HepG2 (cell line): ENCODE measurements around the gene RABGGTB. TPM values are rescaled to one million over a fixed set of nuclear protein-coding genes. Genes with fewer than 3 reads are reported as not detected.

Experiments
- ATAC-seq: fragments of 200-7000 bp; cut with Tn5 transposase; 3 replicates; pipeline ENCODE4 v1.9.1; 2020; ENCODE audit warnings: mild to moderate bottlenecking, moderate library complexity
- BruUV-seq: library from RNA; stranded (reverse); fragments of 400-500 nt; replicated peaks from 2 replicates; lab custom pipeline; 2021; lab: Mats Ljungman, UMichigan
- CTCF ChIA-PET: fragments of 300-600 bp; formaldehyde crosslinking; extraction: SDS; loops from one replicate; lab custom pipeline; 2021; ENCODE audit warnings: low total read pairs, inconsistent platforms, low intra/inter-chr PET ratio; lab: Yijun Ruan, JAX
- POLR2A ChIA-PET: fragments of 350-600 bp; sonication (Branson Sonifier 250); formaldehyde crosslinking; loops from one replicate; lab custom pipeline; 2020; ENCODE audit warnings: antibody characterized with exemption, inconsistent platforms; lab: Yijun Ruan, JAX
- DNase-seq: peaks from one replicate; pipeline ENCODE4 v3.0.0-alpha.2; 2015; ENCODE audit warnings: low spot score
- FAIRE-seq: peaks from 3 replicates; lab custom pipeline; 2011; peaks lifted over from hg19 to GRCh38; lab: Jason Lieb, UNC
- H2AFZ ChIP-seq: one replicate; pipeline ENCODE4 v1.6.1; 2011; ENCODE audit warnings: low read length, inconsistent platforms
- H3K27ac ChIP-seq: fragments of 300-600 bp; 3 replicates; pipeline ENCODE4 v1.8.0; 2011; ENCODE audit warnings: mixed run types, mild to moderate bottlenecking, mixed read lengths, low read length, inconsistent platforms; ENCODE audit not compliant: insufficient read depth; ENCODE audit errors: extremely low read length
- H3K27me3 ChIP-seq, 2 experiments: fragments of 200-600 bp in 1 of 2; 2 replicates in 1 of 2; 3 replicates in 1 of 2; pipeline versions ENCODE4 v1.6.0 to v1.8.0; 2011; ENCODE audit warnings: low read length in 2 of 2, mild to moderate bottlenecking in 2 of 2, moderate library complexity in 2 of 2, inconsistent platforms in 1 of 2; ENCODE audit not compliant: insufficient read depth in 2 of 2, control insufficient read depth in 1 of 2
- H3K36me3 ChIP-seq, 2 experiments: fragments of 200-600 bp in 1 of 2; replicated peaks in 1 of 2; 2 replicates in 1 of 2; 3 replicates in 1 of 2; pipeline versions ENCODE4 v1.5.1 to v1.8.0; 2011; ENCODE audit warnings: low read length in 2 of 2, inconsistent platforms in 1 of 2; ENCODE audit not compliant: insufficient read depth in 2 of 2, control insufficient read depth in 1 of 2
- H3K4me1 ChIP-seq: 2 replicates; pipeline ENCODE4 v1.5.1; 2012; ENCODE audit warnings: low read length, inconsistent platforms; ENCODE audit not compliant: insufficient read depth
- H3K4me2 ChIP-seq: 2 replicates; pipeline ENCODE4 v1.6.0; 2011; ENCODE audit warnings: low read depth, low read length, inconsistent platforms
- H3K4me3 ChIP-seq, 3 experiments: fragments of 200-600 bp in 1 of 3; sonication (generic), shearing (Covaris generic) in 1 of 3; replicated peaks in 1 of 3; 2 replicates each; pipeline ENCODE4 v1.5.1; 2011 to 2016; ENCODE audit warnings: low read length in 3 of 3, inconsistent platforms in 2 of 3, low read depth in 2 of 3, mild to moderate bottlenecking in 2 of 3, control low read depth in 1 of 3, mixed read lengths in 1 of 3; ENCODE audit not compliant: insufficient read depth in 1 of 3
- H3K79me2 ChIP-seq: one replicate; pipeline ENCODE4 v1.6.1; 2011; ENCODE audit warnings: low read length, inconsistent platforms; ENCODE audit not compliant: insufficient read depth
- H3K9ac ChIP-seq: 2 replicates; pipeline ENCODE4 v1.6.0; 2011; ENCODE audit warnings: mild to moderate bottlenecking, low read depth, low read length, inconsistent platforms; ENCODE audit not compliant: insufficient read depth
- H3K9me3 ChIP-seq: 2 replicates; pipeline ENCODE4 v1.5.1; 2012; ENCODE audit warnings: mild to moderate bottlenecking, low read length
- H4K20me1 ChIP-seq: 2 replicates; pipeline ENCODE4 v1.6.0; 2011; ENCODE audit warnings: inconsistent platforms, mild to moderate bottlenecking, low read length, moderate library complexity; ENCODE audit not compliant: insufficient read depth
- CCDC6 ChIP-seq: sonication (generic); formaldehyde crosslinking; IDR thresholded peaks from 2 replicates; pipeline ENCODE4 v1.8.1; 2022; ENCODE audit warnings: mild to moderate bottlenecking, missing genetic modification reagents, moderate library complexity
- HNRNPL ChIP-seq: fragments of 200-400 bp; formaldehyde crosslinking; IDR thresholded peaks from 2 replicates; pipeline ENCODE4 v1.6.1; 2017; ENCODE audit warnings: mild to moderate bottlenecking, low read depth, low read length
- JUN ChIP-seq: sonication (generic); formaldehyde crosslinking; IDR thresholded peaks from 2 replicates; pipeline ENCODE4 v1.4.0; 2020; ENCODE audit warnings: mild to moderate bottlenecking, missing genetic modification reagents
- NFRKB ChIP-seq: fragments of 450-650 bp; IDR thresholded peaks from 2 replicates; pipeline ENCODE4 v1.6.1; 2017
- ZC3H4 ChIP-seq: sonication (generic); formaldehyde crosslinking; IDR thresholded peaks from 2 replicates; pipeline ENCODE4 v1.4.0; 2020; ENCODE audit warnings: missing genetic modification reagents, borderline replicate concordance
- ZNF18 ChIP-seq: sonication (generic); formaldehyde crosslinking; IDR thresholded peaks from 2 replicates; pipeline ENCODE4 v1.8.0; 2022; ENCODE audit warnings: mild to moderate bottlenecking, missing genetic modification reagents; ENCODE audit not compliant: insufficient replicate concordance
- ZNF232 ChIP-seq: sonication (generic); formaldehyde crosslinking; IDR thresholded peaks from 2 replicates; pipeline ENCODE4 v1.4.0; 2020; ENCODE audit warnings: missing genetic modification reagents, borderline replicate concordance
- ZNF318 ChIP-seq: sonication (generic); formaldehyde crosslinking; IDR thresholded peaks from 2 replicates; pipeline ENCODE4 v1.4.0; 2020; ENCODE audit warnings: mild to moderate bottlenecking, missing genetic modification reagents
- ZNF580 ChIP-seq: IDR thresholded peaks from 2 replicates; pipeline ENCODE4 v1.6.1; 2016; ENCODE audit warnings: low read depth, borderline replicate concordance
- in situ Hi-C: cut with HindIII; loops from 2 replicates; pipeline ENCODE4 v1.10.0; 2017; ENCODE audit warnings: low pct_unique_long_range_greater_than_20kb; ENCODE audit not compliant: extremely low pct_ligation_motif_present
- intact Hi-C: fragments of 100-400 bp; cut with micrococcal nuclease; formaldehyde crosslinking; loops from one replicate; pipeline ENCODE4 v1.10.0; 2022; ENCODE audit not compliant: unreplicated experiment
- polyA plus RNA-seq, 8 experiments: library from polyadenylated mRNA; depleted of rRNA in 3 of 8; stranded (reverse) in 7 of 8; unstranded in 1 of 8; fragments of >200 nt; fragmentation: Illumina TruSeq in 4 of 8; extraction: Trizol in 4 of 8; gene quantifications; 2 replicates each; pipeline versions ENCODE4 v1.2.1 to v1.2.3, GENCODE V29; 2011 to 2016; ENCODE audit warnings: low read depth in 4 of 8, missing spikeins in 1 of 8, mixed read lengths in 1 of 8; ENCODE audit not compliant: insufficient read depth in 1 of 8
- total RNA-seq, 5 experiments: library from RNA; depleted of rRNA; stranded (reverse); fragments of >200 nt; fragmentation: Illumina TruSeq; extraction: Trizol; gene quantifications; 2 replicates each; pipeline ENCODE4 v1.2.3, GENCODE V29; 2016; ENCODE audit warnings: low read depth in 1 of 5

RABGGTB gene
- total and polyA plus RNA-seq, 2 of the 13 experiments (the other 11 are each of a cell fraction or from before 2014, with no cell fraction given): 185 to 290 TPM

- 0 out of 2 replicates have a peak, but pooled peaks have one; percentile 40 for TF ChIP-seq ZC3H4 (CRISPR knock-in tag)
These were observed 1.5 kb downstream of the RABGGTB start (continued) for GRCh38 chr1:75787524-75787923.

- Histone ChIP-seq H3K27me3 (no peaks in the 10 kb centered on the region; a peak in 1 of 5 replicates), H3K4me2 (peak overlapping the region; percentile 83), H3K4me1 (peaks cover 48% of the 10 kb centered on the region), H3K79me2 (peaks cover 65% of the 10 kb centered on the region), H4K20me1 (peaks cover 76% of the 10 kb centered on the region), H3K27ac (no peak overlapping the region), H3K4me3 (peak overlapping the region; percentile 35 to 94 (median 81); a peak in 5 of 6 replicates), H3K9ac (peak overlapping the region; percentile 95), H3K9me3 (no peaks in the 10 kb centered on the region), H3K36me3 (peaks cover 8 to 54% of the 10 kb centered on the region in 2 experiments), H2AFZ (no peak overlapping the region)
- intact Hi-C loops (loop anchor here (5.0 kb wide), 1 partner anchor 523 kb away; no protein-coding TSS in a partner anchor), in situ Hi-C loops (loop anchor here (5.0 kb wide), 1 partner anchor 63 kb away; no protein-coding TSS in a partner anchor)
- FAIRE-seq: no peak
- CTCF ChIA-PET: no interaction called here
- POLR2A ChIA-PET: interaction anchor here (1.1 kb wide), 1 partner anchor 12 kb away, joined by 4 read pairs; no protein-coding TSS in a partner anchor
- DNase-seq: no peak
- ATAC-seq: no peak
- BruUV-seq: no TSS peak
- TF ChIP-seq CCDC6 (CRISPR knock-in tag) (no peak), ZNF232 (no peak), ZNF580 (CRISPR knock-in tag) (no peak), JUN (no peak), HNRNPL (no peak), NFRKB (no peak), ZNF18 (no peak), ZNF318 (CRISPR knock-in tag) (no peak)
These were observed 3.9 kb downstream of the RABGGTB start for GRCh38 chr1:75789988-75790387.
